PC-9 (cell line): Measurements from ENCODE around the gene GATD1. TPM values are rescaled to one million over a fixed set of nuclear protein-coding genes. Genes with fewer than 3 reads are reported as not detected.

ENCODE experiments used
- Bru-seq: library from RNA; stranded (reverse); fragments of 400-500 nt; gene quantifications from one replicate; lab custom pipeline; 2021; lab: Mats Ljungman, UMichigan
- BruChase-seq, 2 experiments: library from RNA; stranded (reverse); fragments of 400-500 nt; gene quantifications; one replicate each; lab custom pipeline; 2021; lab: Mats Ljungman, UMichigan
- BruUV-seq: library from RNA; stranded (reverse); fragments of 400-500 nt; replicated peaks from 2 replicates; lab custom pipeline; 2021; lab: Mats Ljungman, UMichigan
- CTCF ChIA-PET: fragments of 300-600 bp; sonication (Branson Sonifier 250); formaldehyde crosslinking; loops from one replicate; lab custom pipeline; 2022; ENCODE audit warnings: antibody characterized with exemption; lab: Charles Lee
- POLR2A ChIA-PET: fragments of 300-600 bp; sonication (Branson Sonifier 250); formaldehyde crosslinking; loops from one replicate; lab custom pipeline; 2022; ENCODE audit warnings: antibody characterized with exemption; ENCODE audit not compliant: unreplicated experiment; lab: Charles Lee
- DNase-seq, 2 experiments: peaks; one replicate each; pipeline versions ENCODE4 v3.0.0 to v3.0.0-alpha.2; 2015 to 2022; ENCODE audit warnings: mixed read lengths in 1 of 2
- H2AFZ ChIP-seq: fragments of 200-600 bp; sonication (generic); 2 replicates; pipeline ENCODE4 v1.8.1; 2017; ENCODE audit warnings: antibody characterized with exemption
- H3F3A ChIP-seq: fragments of 200-600 bp; sonication (generic); 2 replicates; pipeline ENCODE4 v1.8.1; 2017; ENCODE audit warnings: antibody characterized with exemption, mild to moderate bottlenecking, low read depth; ENCODE audit not compliant: insufficient read depth
- H3K27ac ChIP-seq: fragments of 200-600 bp; sonication (generic); 2 replicates; pipeline ENCODE4 v1.6.1; 2016; ENCODE audit warnings: mixed run types
- H3K27me3 ChIP-seq: fragments of 200-600 bp; sonication (generic); 2 replicates; pipeline ENCODE4 v1.6.1; 2016; ENCODE audit warnings: low read depth, mixed run types; ENCODE audit not compliant: insufficient read depth
- H3K36me3 ChIP-seq: fragments of 200-600 bp; sonication (generic); 2 replicates; pipeline ENCODE4 v1.6.1; 2016; ENCODE audit warnings: low read depth, mixed run types
- H3K4me1 ChIP-seq: fragments of 200-600 bp; sonication (generic); replicated peaks from 2 replicates; pipeline ENCODE4 v1.6.1; 2016; ENCODE audit warnings: mixed run types; ENCODE audit not compliant: insufficient read depth
- H3K4me2 ChIP-seq: fragments of 200-600 bp; sonication (generic); 2 replicates; pipeline ENCODE4 v1.6.1; 2017; ENCODE audit warnings: mixed run types
- H3K4me3 ChIP-seq: fragments of 200-600 bp; sonication (generic); 2 replicates; pipeline ENCODE4 v1.6.1; 2016; ENCODE audit warnings: mixed run types
- H3K79me2 ChIP-seq: fragments of 200-600 bp; sonication (generic); 2 replicates; pipeline ENCODE4 v1.6.1; 2017; ENCODE audit warnings: low read depth, mixed run types
- H3K9me2 ChIP-seq: fragments of 200-600 bp; sonication (generic); 2 replicates; pipeline ENCODE4 v1.8.1; 2017; ENCODE audit warnings: mild to moderate bottlenecking; ENCODE audit not compliant: insufficient read depth
- H3K9me3 ChIP-seq: fragments of 200-600 bp; sonication (generic); 2 replicates; pipeline ENCODE4 v1.8.1; 2016; ENCODE audit warnings: low read depth; ENCODE audit not compliant: insufficient read depth
- H4K20me1 ChIP-seq: fragments of 200-600 bp; sonication (generic); 2 replicates; pipeline ENCODE4 v1.8.1; 2017; ENCODE audit not compliant: insufficient read depth
- CTCF ChIP-seq: fragments of 200-600 bp; sonication (generic); conservative IDR thresholded peaks from 2 replicates; pipeline ENCODE4 v1.6.1; 2017; ENCODE audit warnings: mixed run types, antibody characterized with exemption, mild to moderate bottlenecking, moderate library complexity
- EZH2 ChIP-seq: fragments of 200-600 bp; sonication (generic); IDR thresholded peaks from 2 replicates; pipeline ENCODE4 v1.8.0; 2017; ENCODE audit warnings: antibody characterized with exemption, low read depth
- intact Hi-C: fragments of 100-400 bp; cut with micrococcal nuclease; formaldehyde crosslinking; loops from one replicate; pipeline ENCODE4 v1.10.0; 2022; ENCODE audit not compliant: unreplicated experiment
- long read RNA-seq: library from polyadenylated mRNA; stranded (forward); transcript quantifications from one replicate; pipeline ENCODE4 v2.0.0, GENCODE V29; 2022
- total RNA-seq: library from RNA; stranded (reverse); gene quantifications from 2 replicates; pipeline ENCODE4 v1.2.3, GENCODE V29; 2021

GATD1 gene
- total RNA-seq (52.7 and 61.9 TPM in 2 replicates), Bru-seq, nascent RNA (percentile 62 among the genes with signal in this experiment), BruChase-seq, experiment 1, labeled RNA remaining after a 2-hour chase (percentile 75 among the genes with signal in this experiment), BruChase-seq, experiment 2, labeled RNA remaining after a 6-hour chase (percentile 78 among the genes with signal in this experiment)
- long read RNA-seq, full-length matches to known transcripts = 1 of 6 reads
- long read RNA-seq, partial matches to known transcripts = 0 of 6 reads
- long read RNA-seq, other reads (novel, unspliced or antisense) = 5 of 6 reads

- TF ChIP-seq CTCF (no peak), EZH2 (no peak)
- H2AFZ ChIP-seq = peak within 1 kb of the TSS; percentile 80; the same call in 1 of the 2 replicates
- peak; percentile 51 to 89 for DNase-seq
- ChIA-PET POLR2A (interaction anchor here (0.6 to 0.8 kb wide), 5 partner anchors 13 to 571 kb away, joined by 3 to 7 read pairs (median 5); partner anchors contain the start of genes BET1L and CEND1), CTCF (interaction anchor here (0.5 to 0.7 kb wide), 2 partner anchors 65 to 259 kb away, joined by 3 to 11 read pairs; partner anchors contain the start of genes POLR2L and TSPAN4)
- H3K36me3 ChIP-seq = no peaks in the 10 kb centered on the region
- H3K27me3 ChIP-seq = no peaks in the 10 kb centered on the region
- peaks cover 18% of the 10 kb centered on the region for H4K20me1 ChIP-seq
- peak within 1 kb of the TSS; percentile 69 for H3K4me3 ChIP-seq
- H3F3A ChIP-seq = no peaks in the 10 kb centered on the region; the same call in 1 of the 2 replicates
- no peaks in the 10 kb centered on the region for H3K9me2 ChIP-seq
- no TSS peak for BruUV-seq
- peaks cover 13% of the 10 kb centered on the region for H3K4me1 ChIP-seq
- peaks cover 47% of the 10 kb centered on the region for H3K79me2 ChIP-seq
- H3K4me2 ChIP-seq = peak within 1 kb of the TSS; percentile 82
- no peaks in the 10 kb centered on the region for H3K9me3 ChIP-seq
- intact Hi-C loops = no loop called here
- H3K27ac ChIP-seq = no peak within 1 kb of the TSS
Observed at GRCh38 chr11:777288-778255, at the start of gene GATD1. Gene GATD1, minus strand, starts transcription at chr11:777487. Its CDS starts 25 bp downstream, at chr11:777462.

GRCh38 chr11:826836-827145, 49.5 kb upstream of the GATD1 start:
- Histone ChIP-seq H3K4me1 (peaks cover 27% of the 10 kb centered on the region), H3K36me3 (no peaks in the 10 kb centered on the region), H3F3A (peaks cover 8% of the 10 kb centered on the region; the same call in 1 of the 2 replicates), H3K4me2 (peak overlapping the region; percentile 84), H2AFZ (peak overlapping the region; percentile 82; the same call in 1 of the 2 replicates), H4K20me1 (peaks cover 11% of the 10 kb centered on the region), H3K27ac (no peak overlapping the region), H3K4me3 (peak overlapping the region; percentile 57), H3K79me2 (peaks cover 3% of the 10 kb centered on the region; the same call in 1 of the 2 replicates), H3K27me3 (no peaks in the 10 kb centered on the region), H3K9me2 (no peaks in the 10 kb centered on the region), H3K9me3 (no peaks in the 10 kb centered on the region)
- CTCF ChIA-PET = no interaction called here
- no TSS peak for BruUV-seq
- DNase-seq = peak in 1 of 2 experiments; percentile 8
- POLR2A ChIA-PET = no interaction called here
- TF ChIP-seq CTCF (no peak), EZH2 (no peak)
- intact Hi-C loops = no loop called here

- peak overlapping the region; percentile 84 for H3K4me2 ChIP-seq
- ChIA-PET POLR2A (no interaction called here), CTCF (no interaction called here)
Observed at GRCh38 chr11:826227-826621, 48.9 kb upstream of the GATD1 start.

More at GRCh38 chr11:826227-826621, 48.9 kb upstream of the GATD1 start:
- peak overlapping the region; percentile 57; the same call in 1 of the 2 replicates for H3K4me3 ChIP-seq
- no peak overlapping the region for H2AFZ ChIP-seq
- peaks cover 9% of the 10 kb centered on the region for H3K79me2 ChIP-seq
- no peaks in the 10 kb centered on the region for H3K36me3 ChIP-seq
- no peaks in the 10 kb centered on the region for H3K9me3 ChIP-seq
- no peaks in the 10 kb centered on the region for H3K9me2 ChIP-seq
- no peaks in the 10 kb centered on the region for H3K27me3 ChIP-seq
- TF ChIP-seq CTCF (no peak), EZH2 (no peak)
- no peak overlapping the region for H3K27ac ChIP-seq
- H3F3A ChIP-seq = peaks cover 8% of the 10 kb centered on the region; the same call in 1 of the 2 replicates
- peaks cover 16% of the 10 kb centered on the region for H4K20me1 ChIP-seq
- H3K4me1 ChIP-seq = peaks cover 27% of the 10 kb centered on the region
- intact Hi-C loops = no loop called here
- DNase-seq = peak in 1 of 2 experiments; percentile 16
- BruUV-seq = no TSS peak
